Activated CD4-positive, CD25-positive, alpha-beta regulatory T cell (primary cell): ENCODE data around the gene CCL3.
"Not testable (repeated sequence)": the region's sequence is repeated elsewhere in the genome, so short reads cannot be mapped to it uniquely, and the experiment has no call there.

ENCODE experiments used
- DNase-seq, 4 experiments: peaks; one replicate each; lab custom pipeline; 2025; lab: John Stamatoyannopoulos, UW

The CCL3 gene

GRCh38 chr17:36115649-36115977 lies 25.7 kb upstream of the CCL3 start:
- not testable (repeated sequence) for DNase-seq

- not testable (repeated sequence) for DNase-seq
These were observed 25.2 kb upstream of the CCL3 start for GRCh38 chr17:36114971-36115648.

- DNase-seq, result not testable (repeated sequence)
These were observed 23.2 kb upstream of the CCL3 start for GRCh38 chr17:36113131-36113530.

GRCh38 chr17:36112572-36112971 lies 22.6 kb upstream of the CCL3 start:
- DNase-seq, result no peak

DNA sequence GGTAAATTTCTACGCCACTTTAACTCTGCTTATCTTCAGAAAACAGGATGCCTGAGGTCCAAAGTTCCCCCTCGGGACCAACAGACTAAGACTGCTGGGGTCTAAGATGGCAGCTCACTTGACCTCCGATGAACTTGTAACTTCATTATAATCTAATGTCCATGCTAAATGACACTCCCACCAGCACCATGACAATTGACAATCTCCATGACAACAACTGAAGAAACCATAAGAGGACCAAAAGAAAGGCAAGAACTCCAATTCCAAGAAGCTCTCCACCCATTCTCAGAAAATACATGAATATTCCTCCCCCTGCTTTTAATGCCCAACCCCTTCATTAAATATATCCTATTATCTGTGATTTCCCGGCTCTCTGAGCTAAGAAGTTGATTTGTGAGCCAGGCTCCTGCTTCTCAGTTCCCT lies 21.1 kb upstream of the CCL3 start:
- no peak for DNase-seq

DNA sequence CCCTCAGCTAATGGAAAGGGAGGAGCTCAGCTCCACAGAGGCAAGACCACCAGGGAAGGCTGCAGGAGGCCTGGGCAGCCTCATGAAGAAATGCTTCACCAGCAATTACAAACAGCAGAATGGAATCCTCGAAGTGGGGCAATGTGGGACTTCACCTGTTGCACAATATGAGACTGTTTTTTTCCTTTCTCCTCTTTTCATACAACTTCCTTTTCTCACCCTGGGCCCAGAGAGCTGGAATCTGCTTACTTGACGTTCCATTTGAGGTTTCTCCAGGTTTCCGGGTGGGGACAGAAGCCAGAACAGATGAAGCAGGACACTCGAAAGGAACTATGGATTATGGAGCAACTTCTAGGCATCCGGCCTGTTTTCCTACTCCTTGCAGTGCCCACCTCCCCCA lies 18.3 kb upstream of the CCL3 start:
- not testable (repeated sequence) for DNase-seq

- DNase-seq, result no peak
These were observed 17.7 kb upstream of the CCL3 start for GRCh38 chr17:36107660-36108059.

- no peak for DNase-seq
These were observed 16.5 kb upstream of the CCL3 start for GRCh38 chr17:36106493-36106835.

GRCh38 chr17:36105781-36106492 lies 16.0 kb upstream of the CCL3 start:
- no peak for DNase-seq

DNA sequence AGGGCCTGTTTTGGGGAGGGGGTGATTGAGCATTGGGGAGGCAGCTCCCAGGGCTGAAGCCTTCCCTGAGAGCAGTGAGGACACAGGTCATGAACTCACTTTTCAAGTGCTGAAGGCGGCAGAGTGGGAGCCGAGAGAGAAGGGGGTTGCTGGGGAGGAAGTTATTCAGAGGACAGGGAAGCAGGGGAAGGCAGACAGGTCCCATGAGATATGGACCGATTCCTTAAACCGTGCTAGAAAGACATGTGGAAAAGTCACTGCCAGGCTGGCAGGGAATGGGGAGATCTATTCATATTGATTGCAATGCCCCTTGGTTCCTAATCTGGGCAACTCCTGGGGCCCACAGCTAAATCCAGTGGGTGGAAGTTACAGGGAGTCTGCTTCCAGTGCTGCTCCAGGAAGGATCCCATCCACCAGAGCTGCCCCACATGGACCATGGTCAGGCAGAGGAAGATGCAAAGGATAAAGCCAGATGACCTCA lies 14.8 kb upstream of the CCL3 start:
- no peak for DNase-seq

- not testable (repeated sequence) for DNase-seq
These were observed 14.3 kb upstream of the CCL3 start for GRCh38 chr17:36104246-36104645.

- DNase-seq, result not testable (repeated sequence)
These were observed 13.5 kb upstream of the CCL3 start, which contains the start of gene CCL4 for GRCh38 chr17:36103401-36103975. Gene CCL4 (plus strand): TSS chr17:36103827. CDS start chr17:36103906, 79 bp downstream.

- DNase-seq, result not testable (repeated sequence)
These were observed 9.1 kb upstream of the CCL3 start for GRCh38 chr17:36099004-36099403.

GRCh38 chr17:36095992-36096391 lies 6.0 kb upstream of the CCL3 start:
- DNase-seq, result no peak

DNA sequence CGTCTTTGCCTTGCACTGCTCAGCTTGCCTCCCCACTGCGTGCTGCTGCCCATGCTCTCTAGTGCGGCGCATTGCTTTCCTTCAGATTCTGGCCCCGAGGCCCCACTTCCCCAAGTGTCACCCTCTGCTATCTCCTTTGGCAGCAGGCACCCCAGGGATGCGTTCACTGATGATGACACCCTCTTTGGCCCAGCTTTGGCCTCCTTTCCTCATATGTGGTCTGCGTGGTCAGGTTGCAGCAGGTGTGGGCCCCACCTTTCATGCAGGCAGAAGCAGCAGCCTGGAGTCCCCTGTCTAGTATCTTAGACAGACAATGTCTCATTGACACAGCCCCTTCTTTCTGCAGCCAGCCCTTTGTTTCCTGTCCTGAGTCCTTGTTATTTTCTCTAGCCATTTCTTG lies 4.8 kb upstream of the CCL3 start:
- DNase-seq, result no peak

- DNase-seq, result no peak
These were observed 4.3 kb upstream of the CCL3 start for GRCh38 chr17:36094232-36094631.

DNA sequence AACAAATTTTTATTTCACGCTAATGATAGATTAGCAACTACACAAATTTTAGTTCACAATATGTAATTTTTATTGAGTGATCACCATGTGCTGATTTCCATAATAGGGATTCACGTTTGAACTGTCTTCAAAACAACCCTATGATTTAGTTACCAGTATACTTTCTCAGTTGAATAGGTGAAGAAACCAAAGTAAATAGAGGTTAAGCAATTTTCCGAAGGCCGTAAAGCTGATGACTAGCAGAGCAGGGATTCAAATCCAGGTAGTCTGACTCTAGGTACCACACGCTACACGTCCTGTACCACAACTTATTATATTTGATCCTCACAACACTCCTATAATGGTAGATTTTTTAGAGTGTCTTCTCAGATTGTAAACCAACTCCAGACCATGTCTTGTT lies 2.8 kb upstream of the CCL3 start:
- not testable (repeated sequence) for DNase-seq

DNA sequence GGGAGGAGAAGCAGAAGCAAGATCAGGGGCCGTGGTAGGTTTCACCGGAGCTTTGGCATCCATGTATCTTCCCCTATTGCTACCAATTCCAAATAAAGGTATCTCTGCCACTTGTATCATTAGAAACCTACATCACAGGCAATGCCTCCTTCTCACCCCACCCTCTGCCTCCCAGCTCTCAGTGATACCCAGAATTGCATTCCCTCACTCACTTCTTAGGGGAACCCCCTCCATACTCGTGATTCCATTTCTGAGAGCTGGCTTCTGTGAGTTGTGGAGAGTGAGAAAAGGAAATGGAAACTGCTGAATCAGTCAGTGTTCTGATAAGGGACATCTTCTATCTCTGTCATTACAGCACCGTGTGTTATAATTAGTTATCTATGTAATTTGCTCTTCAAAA lies 2.3 kb upstream of the CCL3 start:
- no peak for DNase-seq

DNA sequence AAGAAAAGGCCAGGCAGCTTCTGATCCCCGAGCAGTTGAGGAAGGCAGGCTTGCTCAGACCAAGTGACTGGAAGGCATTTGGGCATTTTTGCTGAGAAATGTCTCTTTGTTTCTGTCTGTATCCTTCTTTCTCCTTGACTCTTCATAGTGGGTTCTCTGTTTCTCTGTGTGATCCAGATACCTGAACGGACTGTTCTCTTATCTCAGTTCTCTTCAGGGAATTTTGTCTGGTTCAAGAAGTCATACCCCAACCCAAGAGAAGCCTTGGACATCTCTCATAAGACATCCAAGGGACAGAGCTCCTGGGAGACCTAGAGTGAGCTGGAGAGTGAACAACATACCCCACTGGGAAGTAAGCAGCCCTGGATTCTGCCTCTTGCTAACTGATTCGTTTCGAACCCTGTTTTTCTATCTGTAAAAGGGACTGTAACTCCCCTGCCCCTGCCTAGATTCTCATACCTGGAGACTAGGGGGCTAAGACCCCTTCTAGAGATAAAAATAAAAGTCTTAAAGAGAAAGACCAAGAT lies 541 bp downstream of the CCL3 start:
- no peak for DNase-seq

- no peak for DNase-seq
These were observed 1.1 kb downstream of the CCL3 start for GRCh38 chr17:36088670-36089338.

GRCh38 chr17:36087897-36088572 lies 1.9 kb downstream of the CCL3 start:
- not testable (repeated sequence) for DNase-seq

GRCh38 chr17:36087471-36087870 lies 2.5 kb downstream of the CCL3 start:
- not testable (repeated sequence) for DNase-seq
